ENCODE data around the gene ZNF444.

- TF ChIP-seq CTCF (IDR thresholded peaks at IDR 0.05) (no peak), POLR2A (IDR thresholded peaks at IDR 0.05) (no peak)
Measured at GRCh38 chr19:56144376-56144775, 3.3 kb downstream of the ZNF444 start.
